ENCODE data around the gene MLX. TPM values are rescaled to one million over a fixed set of nuclear protein-coding genes. Genes with fewer than 3 reads are reported as not detected.

MLX gene
- total and polyA plus RNA-seq, 10 of the 15 experiments (the other 5 are each of a cell fraction or from before 2014, with no cell fraction given), result 34.4 to 65.0 (median 44.4) TPM

GRCh38 chr17:42568341-42569111, 1.6 kb downstream of the MLX start:
- intact Hi-C loops (cut with micrococcal nuclease; ENCODE audit: unreplicated experiment), result no loop called here

More at GRCh38 chr17:42568341-42569111, 1.6 kb downstream of the MLX start:
- peak overlapping the region; percentile 65; the same call in 1 of the 2 replicates for H3K4me2 ChIP-seq (ENCODE audit: control insufficient read depth, insufficient read depth)
- BruUV-seq (replicated peaks), result no TSS peak
- POLR2A ChIA-PET, result interaction anchor here (1.0 to 2.6 kb wide), 3 partner anchors 10 to 115 kb away, joined by 4 to 14 read pairs (median 5); partner anchors contain the start of gene PSMC3IP
- peaks cover 34 to 44% of the 10 kb centered on the region in 2 experiments for H3K36me3 ChIP-seq (ENCODE audit: control insufficient read depth in 2 of 2, insufficient read depth in 2 of 2, low read length in 1 of 2)
- no peaks in the 10 kb centered on the region for H3K9me3 ChIP-seq (replicated peaks; ENCODE audit: control insufficient read depth, insufficient read depth, low read length)
- DNase-seq (ENCODE audit: low read depth, low spot score) (no peak), FAIRE-seq (no peak), ATAC-seq (no peak)
- 0 out of 2 replicates have a peak overlapping the region, but pooled peaks have one; percentile 6 for H3K27ac ChIP-seq (ENCODE audit: control insufficient read depth, insufficient read depth)
- H3K79me2 ChIP-seq (ENCODE audit: control insufficient read depth, insufficient read depth, low read length), result peaks cover 26% of the 10 kb centered on the region
- WGBS (ENCODE audit: insufficient coverage, insufficient replicate concordance, low lambda C conversion rate, missing lambda C conversion rate), result 83% methylated on average over 14 of the region's 14 CpGs
- peaks cover 13% of the 10 kb centered on the region for H3K4me1 ChIP-seq (ENCODE audit: control insufficient read depth, insufficient read depth, low read length)
- H3K4me3 ChIP-seq, result no peak overlapping the region
- no peak overlapping the region for H3K9ac ChIP-seq (ENCODE audit: control insufficient read depth, insufficient read depth, low read length)
- SMC1A ChIA-PET (ENCODE audit: uncharacterized antibody, unreplicated experiment), result interaction anchor here (0.8 to 1.8 kb wide), 4 partner anchors 9 to 195 kb away, joined by 3 to 13 read pairs (median 5); partner anchors contain the start of gene PSMC3IP
- no peak overlapping the region for H2AFZ ChIP-seq (ENCODE audit: control insufficient read depth, low read depth, low read length)
- no peaks in the 10 kb centered on the region for H3K27me3 ChIP-seq (replicated peaks in 1 of 2; ENCODE audit: control insufficient read depth in 2 of 2, insufficient read depth in 2 of 2, low read length in 1 of 2)
- H4K20me1 ChIP-seq (ENCODE audit: control insufficient read depth, insufficient read depth), result no peaks in the 10 kb centered on the region
- RAD21 ChIA-PET (ENCODE audit: unreplicated experiment), result interaction anchor here (1.9 kb wide), 1 partner anchor 10 kb away, joined by 14 read pairs; the partner anchor contains the start of gene PSMC3IP
- CTCF ChIA-PET, result interaction anchor here (2.8 kb wide), 1 partner anchor 10 kb away, joined by 14 read pairs; the partner anchor contains the start of gene PSMC3IP
- in situ Hi-C loops (cut with MboI), result no loop called here
- TF ChIP-seq IRF5 (IDR thresholded peaks at IDR 0.05; ENCODE audit: borderline replicate concordance), result no peak
